ENCODE results near the gene CSNK1E.

CSNK1E gene

DNA sequence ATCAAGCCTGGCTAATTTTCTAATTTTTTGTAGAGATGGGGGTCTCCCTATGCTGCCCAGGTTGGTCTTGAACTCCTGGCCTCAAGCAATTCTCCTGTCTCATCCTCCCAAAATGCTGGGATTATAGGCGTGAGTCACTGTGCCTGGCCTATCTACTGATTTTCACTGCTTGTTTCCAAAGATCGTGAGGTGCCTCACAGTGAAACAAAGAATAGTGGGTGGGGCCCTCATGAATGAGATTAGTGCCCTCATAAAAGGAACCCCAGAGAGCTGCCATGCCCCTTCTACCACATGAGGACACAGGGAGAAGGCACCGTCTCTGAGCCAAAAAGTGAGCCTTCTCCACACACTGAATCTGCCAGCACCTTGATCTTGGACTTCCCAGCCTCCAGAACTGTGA lies 67.9 kb downstream of the CSNK1E start:
- no peak for TF ChIP-seq POLR2A (IDR thresholded peaks at IDR 0.05; ENCODE audit: low read depth, low read length)
- FAIRE-seq (no peak), DNase-seq (ENCODE audit: insufficient read length, low spot score) (no peak)

DNA sequence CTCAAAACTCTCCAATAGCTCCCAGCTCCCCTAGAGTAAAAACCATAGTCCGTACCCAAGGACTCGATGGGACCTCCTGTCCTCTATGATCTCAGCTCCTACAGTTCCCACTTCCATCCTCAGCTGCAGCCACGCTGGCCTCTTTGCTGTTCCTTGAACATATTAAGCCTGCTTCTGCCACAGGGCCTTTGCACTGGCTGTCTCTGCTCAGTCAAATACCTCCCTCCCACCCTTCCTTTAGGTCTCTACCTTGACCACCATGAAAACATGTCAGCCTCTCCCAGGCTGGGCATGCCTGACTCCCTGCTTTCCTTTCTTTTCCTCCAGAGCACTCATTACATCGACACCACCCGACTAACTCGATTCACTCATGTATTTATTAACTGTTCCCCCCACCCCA lies 69.0 kb downstream of the CSNK1E start:
- FAIRE-seq, result no peak
- TF ChIP-seq POLR2A (IDR thresholded peaks at IDR 0.05; ENCODE audit: low read depth, low read length), result no peak

DNA sequence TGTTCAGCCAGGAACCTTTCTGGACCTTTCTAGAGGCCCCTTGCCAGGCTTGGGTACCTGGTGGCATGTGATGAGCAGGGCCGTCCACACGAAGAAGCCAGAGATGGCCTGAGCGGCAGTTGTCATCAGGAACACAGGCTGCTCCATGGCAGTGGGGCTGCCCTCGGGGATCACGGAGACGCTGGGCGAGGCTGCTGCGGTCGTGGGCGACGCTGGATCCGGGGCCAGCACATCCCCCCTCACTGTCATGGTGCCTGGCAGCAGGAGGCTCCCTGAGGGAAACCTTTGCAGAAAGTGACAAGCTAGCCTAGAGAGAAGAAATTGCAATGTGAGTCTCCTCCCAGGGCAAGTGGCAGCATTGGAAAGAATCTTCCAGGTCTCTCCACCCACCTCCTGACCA lies 69.5 kb downstream of the CSNK1E start:
- FAIRE-seq (no peak), DNase-seq (ENCODE audit: insufficient read length, low spot score) (no peak)
- TF ChIP-seq POLR2A (IDR thresholded peaks at IDR 0.05; ENCODE audit: low read depth, low read length), result no peak

More for the DNA sequence above, 69.0 kb downstream of the CSNK1E start:
- DNase-seq (ENCODE audit: insufficient read length, low spot score), result no peak

DNA sequence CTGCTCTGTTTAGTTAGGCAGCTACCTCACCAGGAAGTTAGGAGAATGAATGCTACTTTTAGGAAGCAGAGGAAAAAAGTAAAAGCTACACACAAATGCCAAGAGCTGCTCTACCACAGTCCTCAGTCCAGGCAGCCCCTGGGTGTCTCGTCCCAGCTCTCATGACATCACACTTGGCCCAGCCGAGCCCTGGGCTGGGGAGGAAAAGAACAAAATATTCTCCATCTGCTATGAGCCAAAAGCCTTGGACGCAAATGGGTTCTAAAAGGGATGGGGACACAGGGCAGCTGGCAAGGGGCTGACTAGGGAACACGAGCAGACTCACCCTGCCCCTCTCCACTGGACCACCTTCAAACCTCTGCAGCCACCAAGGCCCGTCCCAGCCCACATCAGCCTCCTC lies 70.5 kb downstream of the CSNK1E start:
- FAIRE-seq, result no peak

DNA sequence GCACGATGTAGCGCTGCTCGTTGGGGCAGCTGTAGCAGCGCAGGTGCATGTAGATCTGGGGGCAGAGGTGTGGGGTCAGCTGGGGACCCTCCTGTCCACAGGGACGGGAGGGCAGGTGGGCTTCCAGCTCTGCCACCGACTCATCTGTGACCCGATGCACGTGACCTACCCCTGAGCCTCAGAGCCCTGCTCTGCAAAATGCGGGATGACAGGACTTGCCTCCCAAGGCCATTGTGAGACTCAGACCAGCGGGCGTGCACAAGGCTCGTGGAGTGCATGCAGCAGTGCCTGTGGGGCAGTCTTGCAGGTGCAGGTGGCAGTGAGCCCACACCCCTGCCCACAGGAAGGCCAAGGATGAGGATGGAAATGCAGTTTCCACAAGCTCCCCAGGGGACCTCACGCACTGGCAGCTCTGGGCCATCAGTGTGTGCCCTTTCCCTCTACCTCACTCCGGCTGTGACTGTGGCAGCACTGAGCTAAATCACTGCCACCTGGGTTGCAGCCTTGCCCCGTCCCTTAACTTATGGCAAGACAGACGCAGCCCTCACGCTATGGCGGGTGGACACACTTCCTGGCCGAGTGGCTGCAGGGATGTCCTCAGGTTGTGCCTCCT lies 71.1 kb downstream of the CSNK1E start:
- TF ChIP-seq POLR2A (IDR thresholded peaks at IDR 0.05; ENCODE audit: low read depth, low read length), result no peak
- DNase-seq (ENCODE audit: insufficient read length, low spot score), result no peak
- no peak for FAIRE-seq

More for the DNA sequence above, 70.5 kb downstream of the CSNK1E start:
- no peak for DNase-seq (ENCODE audit: insufficient read length, low spot score)
- no peak for TF ChIP-seq POLR2A (IDR thresholded peaks at IDR 0.05; ENCODE audit: low read depth, low read length)

DNA sequence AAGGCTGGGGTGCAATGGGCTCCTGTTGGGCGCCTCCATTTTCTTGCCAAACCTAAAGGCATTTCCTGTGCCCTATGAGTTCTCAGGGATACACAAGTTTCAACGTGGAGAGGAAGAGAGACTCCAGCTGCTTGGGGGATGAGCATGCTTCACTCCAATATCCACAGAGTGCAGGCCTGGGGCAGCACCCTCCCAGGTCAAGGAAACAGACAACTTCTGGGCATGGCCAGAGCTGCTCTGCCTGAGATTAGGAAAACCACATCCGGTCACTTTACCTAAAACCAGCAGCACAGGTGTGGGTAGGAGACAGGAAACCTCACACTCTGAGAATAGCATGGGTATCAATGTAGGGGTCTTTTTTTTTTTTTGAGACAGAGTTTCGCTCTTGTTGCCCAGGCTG lies 73.1 kb downstream of the CSNK1E start:
- FAIRE-seq (no peak), DNase-seq (ENCODE audit: insufficient read length, low spot score) (no peak)
- no peak for TF ChIP-seq POLR2A (IDR thresholded peaks at IDR 0.05; ENCODE audit: low read depth, low read length)

GRCh38 chr22:38243007-38243765 lies 74.0 kb downstream of the CSNK1E start:
- FAIRE-seq (no peak), DNase-seq (ENCODE audit: insufficient read length, low spot score) (no peak)
- no peak for TF ChIP-seq POLR2A (IDR thresholded peaks at IDR 0.05; ENCODE audit: low read depth, low read length)

DNA sequence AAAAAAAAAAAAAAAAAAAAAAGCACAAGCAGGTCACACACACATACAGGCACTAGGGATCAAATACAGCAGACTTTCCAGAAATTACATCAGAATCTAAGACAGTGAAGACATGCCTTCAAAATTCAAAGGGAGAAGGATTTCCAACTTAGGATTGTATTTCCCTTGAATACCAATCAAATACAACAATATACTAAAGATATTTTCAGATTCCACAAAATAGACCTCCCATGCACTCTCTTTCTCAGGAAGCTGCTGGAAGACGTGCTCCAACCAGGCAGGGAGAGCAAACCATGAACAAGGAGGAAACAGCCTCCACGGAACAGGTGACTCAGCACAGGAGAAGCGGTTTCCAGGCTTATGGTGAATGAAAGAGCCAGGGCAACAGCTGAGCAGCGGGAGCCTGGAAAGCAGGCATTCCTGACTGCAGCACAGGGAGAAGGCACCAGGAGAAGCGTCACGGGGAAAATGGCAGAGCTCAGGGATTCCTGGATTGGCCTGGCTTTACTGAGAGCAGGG lies 76.4 kb downstream of the CSNK1E start:
- DNase-seq (ENCODE audit: insufficient read length, low spot score), result peak; percentile 67
- peak; percentile 74 for FAIRE-seq
- TF ChIP-seq POLR2A (IDR thresholded peaks at IDR 0.05; ENCODE audit: low read depth, low read length), result no peak

Measured in H54 (cell line).